HTERT RPE-1 (cell line): Measurements from ENCODE around the gene SLC18B1.

Experiments
- in situ Hi-C: fragments of 300-500 bp; cut with MboI; formaldehyde crosslinking; loops from 4 replicates; pipeline ENCODE4 v1.14.3; 2020; ENCODE audit warnings: low sequenced_read_pairs

SLC18B1 gene

DNA sequence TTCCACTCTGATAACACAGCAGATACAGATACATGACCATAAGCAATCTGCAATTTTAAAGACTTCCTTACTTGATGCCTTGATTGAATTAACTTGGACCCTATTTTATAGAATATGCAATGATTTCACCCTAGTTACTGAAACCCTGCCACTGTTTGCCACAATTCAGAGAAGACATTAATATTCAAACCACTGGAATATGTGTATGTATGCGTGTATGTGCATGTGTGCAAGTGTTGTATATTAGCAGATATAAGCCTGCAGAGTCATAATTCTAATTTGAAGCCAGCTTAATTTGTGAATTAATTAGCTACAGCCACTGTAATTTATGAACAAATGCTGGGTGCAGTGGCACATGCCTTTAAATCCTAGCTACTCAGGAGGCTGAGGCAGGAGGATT is 50.0 kb downstream of the SLC18B1 start:
- in situ Hi-C loops: no loop called here

GRCh38 chr6:132746048-132746447 is 52.4 kb downstream of the SLC18B1 start:
- in situ Hi-C loops: no loop called here

- in situ Hi-C loops: no loop called here
Observed at GRCh38 chr6:132742495-132742894, 55.9 kb downstream of the SLC18B1 start.

DNA sequence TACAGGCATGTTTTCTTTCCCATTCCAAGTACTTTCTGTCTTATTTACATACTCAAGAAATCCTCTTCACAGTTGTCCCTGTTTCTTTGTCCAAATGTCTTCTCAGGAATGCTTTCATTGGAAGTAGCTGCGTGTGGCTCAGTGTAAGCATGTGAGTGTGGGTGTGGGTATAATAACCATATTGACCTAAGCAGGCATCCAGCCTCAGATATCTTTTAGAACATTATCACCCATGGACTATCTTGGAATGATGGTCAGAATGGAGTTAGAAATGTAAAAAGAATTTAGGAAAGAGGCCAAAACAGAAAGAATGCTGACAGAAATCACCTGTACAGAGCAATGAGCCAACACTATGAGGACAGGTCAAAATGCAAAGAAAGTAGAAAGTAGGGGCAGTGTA is 57.2 kb downstream of the SLC18B1 start:
- in situ Hi-C loops: no loop called here

DNA sequence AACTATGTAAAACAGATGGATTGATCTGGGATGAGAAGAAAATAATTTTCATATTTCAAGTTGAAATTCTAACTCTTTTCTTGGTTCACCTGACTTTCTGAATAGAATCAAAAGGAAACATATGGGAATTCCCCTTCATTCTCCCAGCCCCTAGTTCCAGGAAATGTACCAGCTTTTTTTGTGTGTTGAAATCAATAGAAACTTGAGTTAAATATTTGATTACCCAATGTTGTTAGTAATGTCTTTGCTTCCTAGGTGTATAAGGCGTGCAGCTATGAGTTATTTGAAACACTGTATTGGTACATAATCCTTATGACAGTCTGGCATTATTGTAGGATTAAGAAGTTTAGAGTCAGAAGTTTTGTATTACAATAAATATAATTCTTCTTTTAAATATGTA is 62.2 kb downstream of the SLC18B1 start:
- in situ Hi-C loops: no loop called here

- in situ Hi-C loops: no loop called here
Observed at GRCh38 chr6:132734694-132735236, 63.7 kb downstream of the SLC18B1 start.

- in situ Hi-C loops: no loop called here
Observed at GRCh38 chr6:132733814-132734213, 64.6 kb downstream of the SLC18B1 start.

DNA sequence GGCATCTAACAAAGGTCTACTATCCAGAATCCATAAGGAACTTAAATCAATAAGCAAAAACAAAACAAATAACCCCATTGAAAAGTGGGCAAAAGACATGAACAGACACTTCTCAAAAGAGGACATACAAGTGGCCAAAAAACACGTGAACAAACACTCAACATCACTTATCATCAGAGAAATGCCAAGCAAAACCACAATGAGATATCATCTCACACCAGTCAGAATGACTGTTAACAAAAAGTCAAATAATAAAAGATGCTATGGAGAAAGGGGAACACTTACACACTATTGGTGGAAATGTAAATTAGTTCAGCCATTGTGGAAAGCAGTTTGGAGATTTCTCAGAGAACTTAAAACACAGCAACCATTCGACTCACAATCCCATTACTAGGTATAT is 65.2 kb downstream of the SLC18B1 start:
- in situ Hi-C loops: no loop called here

DNA sequence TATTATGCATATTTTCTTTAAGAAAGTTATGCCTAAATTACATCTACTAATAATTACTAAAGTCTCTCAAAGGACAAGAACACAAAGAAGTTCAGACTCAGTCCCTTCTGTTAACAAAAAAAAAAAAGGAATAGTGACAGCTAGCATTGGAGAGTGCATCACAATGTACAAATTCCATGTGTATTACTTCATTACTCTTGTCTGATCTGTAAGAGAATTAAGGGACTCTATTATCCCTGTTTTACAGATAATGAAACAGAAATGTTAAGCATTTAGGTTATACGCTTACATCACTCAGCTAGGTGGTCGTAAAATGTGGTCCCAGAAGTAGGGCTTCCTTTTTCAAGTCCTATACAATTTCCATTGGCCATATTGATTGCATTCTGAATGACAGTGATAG is 67.4 kb downstream of the SLC18B1 start:
- in situ Hi-C loops: no loop called here

DNA sequence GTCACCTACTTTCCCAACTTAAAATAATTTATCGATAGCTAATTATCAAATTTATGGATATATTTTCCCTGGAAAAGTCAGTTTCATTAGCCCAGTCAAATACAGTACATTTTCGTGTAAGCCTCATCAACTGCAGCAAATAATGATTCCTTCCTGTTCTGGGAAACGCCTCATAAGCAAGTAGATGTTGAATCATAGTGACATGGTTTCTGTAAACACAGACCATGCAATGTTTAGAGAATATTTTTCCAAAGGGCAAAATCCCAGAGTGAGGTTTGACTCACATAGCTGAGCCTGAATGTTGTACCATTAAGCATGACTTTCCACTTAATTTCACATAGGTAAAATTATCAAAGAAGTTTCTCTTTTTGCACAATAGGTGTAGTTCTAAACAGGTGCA is 67.9 kb downstream of the SLC18B1 start:
- in situ Hi-C loops: no loop called here

GRCh38 chr6:132728616-132729015 is 69.8 kb downstream of the SLC18B1 start:
- in situ Hi-C loops: no loop called here

GRCh38 chr6:132726608-132726975 is 71.8 kb downstream of the SLC18B1 start:
- in situ Hi-C loops: no loop called here

DNA sequence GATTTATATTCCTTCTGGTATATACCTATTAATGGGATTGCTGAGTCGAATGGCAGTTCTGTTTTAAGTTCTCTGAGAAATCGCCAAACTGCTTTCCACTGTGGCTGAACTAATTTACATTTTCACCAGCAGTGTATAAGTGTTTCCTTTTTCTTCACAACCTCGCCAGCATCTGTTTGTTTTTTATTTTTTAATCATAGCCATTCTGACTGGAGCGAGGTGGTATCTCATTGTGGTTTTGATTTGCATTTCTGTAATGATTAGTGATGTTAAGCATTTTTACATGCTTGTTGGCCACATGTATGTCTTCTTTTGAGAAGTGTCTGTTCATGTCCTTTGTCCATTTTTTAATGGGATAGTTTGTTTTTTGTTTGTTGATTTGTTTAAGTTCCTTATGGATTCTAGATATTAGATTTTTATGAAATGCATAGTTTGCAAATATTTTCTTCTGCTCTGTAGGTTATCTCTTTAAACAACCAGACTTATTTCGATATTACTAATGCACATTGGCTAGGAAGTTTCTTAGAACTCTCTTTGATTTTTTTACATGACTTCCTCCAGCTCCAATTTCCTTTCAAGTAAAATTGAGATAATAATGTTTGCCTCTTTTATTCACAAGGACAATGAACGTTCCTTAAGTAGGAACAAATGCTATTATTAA is 72.4 kb downstream of the SLC18B1 start:
- in situ Hi-C loops: no loop called here

DNA sequence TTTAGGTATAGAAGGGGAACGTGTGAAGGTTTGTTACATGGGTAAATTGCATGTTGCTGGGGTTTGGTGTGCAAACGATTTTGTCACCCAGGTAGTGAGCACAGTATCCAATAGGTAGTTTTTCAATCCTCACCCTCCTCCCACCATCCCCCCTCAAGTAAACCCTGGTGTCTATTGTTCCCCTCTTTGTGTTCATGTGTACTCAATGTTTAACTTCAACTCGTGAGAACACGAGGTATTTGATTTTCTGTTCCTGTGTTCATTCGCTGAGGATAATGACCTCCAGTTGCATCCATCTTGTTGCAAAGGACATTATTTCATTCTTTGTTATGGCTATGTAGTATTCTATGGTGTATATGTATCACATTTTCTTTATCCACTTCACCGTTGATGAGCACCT is 73.0 kb downstream of the SLC18B1 start:
- in situ Hi-C loops: no loop called here

- in situ Hi-C loops: no loop called here
Observed at GRCh38 chr6:132719736-132720448, 78.5 kb downstream of the SLC18B1 start.
